Loucy (cell line): ENCODE measurements around the gene LMBR1.

Experiments
- CTCF ChIP-seq: fragments of 200-600 bp; sonication (generic); conservative IDR thresholded peaks from 2 replicates; pipeline ENCODE4 v1.5.1; 2014; ENCODE audit warnings: mild to moderate bottlenecking, antibody characterized with exemption, low read length
- EZH2phosphoT487 ChIP-seq: fragments of 200-600 bp; IDR thresholded peaks from 2 replicates; pipeline ENCODE4 v1.6.1; 2018; ENCODE audit warnings: antibody characterized with exemption, mild to moderate bottlenecking, moderate library complexity, borderline replicate concordance

GRCh38 chr7:156640257-156640948, 252.6 kb downstream of the LMBR1 start, which contains the start of gene RNF32:
- TF ChIP-seq CTCF (no peak), EZH2phosphoT487 (no peak)
